Measurements from ENCODE around the gene GATA6.
"Not testable (repeated sequence)": the region's sequence is repeated elsewhere in the genome, so short reads cannot be mapped to it uniquely, and the experiment has no call there.

GATA6 gene

GRCh38 chr18:22204214-22204536 is 34.8 kb downstream of the GATA6 start:
- DNase-seq (ENCODE audit: low read depth in 2 of 2) = no peak

- no peak for DNase-seq (ENCODE audit: low read depth in 2 of 2)
Observed at GRCh38 chr18:22204996-22205395, 35.6 kb downstream of the GATA6 start.

GRCh38 chr18:22207021-22207758 is 37.8 kb downstream of the GATA6 start:
- no peak for DNase-seq (ENCODE audit: low read depth in 2 of 2)

- DNase-seq (ENCODE audit: low read depth in 2 of 2) = no peak
Observed at GRCh38 chr18:22210311-22210754, 40.9 kb downstream of the GATA6 start.

- no peak for DNase-seq (ENCODE audit: low read depth in 2 of 2)
Observed at GRCh38 chr18:22211657-22212056, 42.3 kb downstream of the GATA6 start.

- DNase-seq (ENCODE audit: low read depth in 2 of 2) = no peak
Observed at GRCh38 chr18:22213333-22213973, 44.1 kb downstream of the GATA6 start.

GRCh38 chr18:22214731-22215528 is 45.5 kb downstream of the GATA6 start:
- DNase-seq (ENCODE audit: low read depth in 2 of 2) = no peak

- DNase-seq (ENCODE audit: low read depth in 2 of 2) = no peak
Observed at GRCh38 chr18:22218835-22219234, 49.4 kb downstream of the GATA6 start.

GRCh38 chr18:22219568-22220355 is 50.4 kb downstream of the GATA6 start:
- DNase-seq (ENCODE audit: low read depth in 2 of 2) = no peak

GRCh38 chr18:22220585-22220984 is 51.2 kb downstream of the GATA6 start:
- DNase-seq (ENCODE audit: low read depth in 2 of 2) = not testable (repeated sequence)

GRCh38 chr18:22221350-22221749 is 52.0 kb downstream of the GATA6 start:
- no peak for DNase-seq (ENCODE audit: low read depth in 2 of 2)

GRCh38 chr18:22223254-22223964 is 54.0 kb downstream of the GATA6 start:
- no peak for DNase-seq (ENCODE audit: low read depth in 2 of 2)

GRCh38 chr18:22223965-22224322 is 54.6 kb downstream of the GATA6 start:
- DNase-seq (ENCODE audit: low read depth in 2 of 2) = no peak

GRCh38 chr18:22224339-22224738 is 55.0 kb downstream of the GATA6 start:
- DNase-seq (ENCODE audit: low read depth in 2 of 2) = no peak

GRCh38 chr18:22226801-22227200 is 57.4 kb downstream of the GATA6 start:
- no peak for DNase-seq (ENCODE audit: low read depth in 2 of 2)

GRCh38 chr18:22228976-22229375 is 59.6 kb downstream of the GATA6 start:
- no peak for DNase-seq (ENCODE audit: low read depth in 2 of 2)

- DNase-seq (ENCODE audit: low read depth in 2 of 2) = no peak
Observed at GRCh38 chr18:22229456-22230124, 60.2 kb downstream of the GATA6 start.

GRCh38 chr18:22230471-22230945 is 61.1 kb downstream of the GATA6 start:
- no peak for DNase-seq (ENCODE audit: low read depth in 2 of 2)

GRCh38 chr18:22233266-22233665 is 63.9 kb downstream of the GATA6 start:
- no peak for DNase-seq (ENCODE audit: low read depth in 2 of 2)

- DNase-seq (ENCODE audit: low read depth in 2 of 2) = no peak
Observed at GRCh38 chr18:22238036-22238435, 68.6 kb downstream of the GATA6 start.

GRCh38 chr18:22238681-22239080 is 69.3 kb downstream of the GATA6 start:
- no peak for DNase-seq (ENCODE audit: low read depth in 2 of 2)
